IPS-15b (cell line): Measurements from ENCODE around the gene DUSP9.

Experiments used
- H3K27me3 ChIP-seq: one replicate; pipeline ENCODE4 v1.6.1; 2013; ENCODE audit warnings: low read length; ENCODE audit not compliant: control insufficient read depth, insufficient read depth
- H3K36me3 ChIP-seq: one replicate; pipeline ENCODE4 v1.6.1; 2013; ENCODE audit warnings: low read length; ENCODE audit not compliant: control insufficient read depth, insufficient read depth
- H3K4me1 ChIP-seq: one replicate; pipeline ENCODE4 v1.6.1; 2013; ENCODE audit warnings: mild to moderate bottlenecking, low read length; ENCODE audit not compliant: control insufficient read depth, insufficient read depth
- H3K4me3 ChIP-seq: one replicate; pipeline ENCODE4 v1.5.1; 2013; ENCODE audit warnings: low read depth, low read length
- H3K9ac ChIP-seq: one replicate; pipeline ENCODE4 v1.6.1; 2013; ENCODE audit warnings: low read depth, mild to moderate bottlenecking, low read length
- H3K9me3 ChIP-seq: one replicate; pipeline ENCODE4 v1.6.1; 2013; ENCODE audit warnings: mild to moderate bottlenecking, low read length; ENCODE audit not compliant: control insufficient read depth, insufficient read depth

Gene DUSP9

GRCh38 chrX:153624196-153625091 is 22.6 kb upstream of the DUSP9 start:
- H3K4me1 ChIP-seq, result no peaks in the 10 kb centered on the region
- H3K9ac ChIP-seq, result no peak overlapping the region
- no peaks in the 10 kb centered on the region for H3K27me3 ChIP-seq
- no peaks in the 10 kb centered on the region for H3K9me3 ChIP-seq
- no peak overlapping the region for H3K4me3 ChIP-seq
- no peaks in the 10 kb centered on the region for H3K36me3 ChIP-seq

GRCh38 chrX:153625271-153626024 is 21.6 kb upstream of the DUSP9 start:
- Histone ChIP-seq H3K9me3 (no peaks in the 10 kb centered on the region), H3K9ac (no peak overlapping the region), H3K4me3 (no peak overlapping the region), H3K27me3 (no peaks in the 10 kb centered on the region), H3K36me3 (no peaks in the 10 kb centered on the region), H3K4me1 (no peaks in the 10 kb centered on the region)

- Histone ChIP-seq H3K9ac (no peak overlapping the region), H3K9me3 (no peaks in the 10 kb centered on the region), H3K36me3 (no peaks in the 10 kb centered on the region), H3K27me3 (no peaks in the 10 kb centered on the region), H3K4me1 (no peaks in the 10 kb centered on the region), H3K4me3 (no peak overlapping the region)
These were observed 20.9 kb upstream of the DUSP9 start for GRCh38 chrX:153626025-153626633.

GRCh38 chrX:153626863-153627674 is 19.9 kb upstream of the DUSP9 start:
- H3K36me3 ChIP-seq, result no peaks in the 10 kb centered on the region
- H3K4me3 ChIP-seq, result no peak overlapping the region
- H3K4me1 ChIP-seq, result no peaks in the 10 kb centered on the region
- no peaks in the 10 kb centered on the region for H3K27me3 ChIP-seq
- no peak overlapping the region for H3K9ac ChIP-seq
- H3K9me3 ChIP-seq, result no peaks in the 10 kb centered on the region

- Histone ChIP-seq H3K4me1 (no peaks in the 10 kb centered on the region), H3K27me3 (no peaks in the 10 kb centered on the region), H3K9ac (no peak overlapping the region), H3K36me3 (no peaks in the 10 kb centered on the region), H3K4me3 (no peak overlapping the region), H3K9me3 (no peaks in the 10 kb centered on the region)
These were observed 19.3 kb upstream of the DUSP9 start for GRCh38 chrX:153627675-153628111.

GRCh38 chrX:153628129-153628528 is 18.9 kb upstream of the DUSP9 start:
- Histone ChIP-seq H3K4me3 (no peak overlapping the region), H3K9me3 (no peaks in the 10 kb centered on the region), H3K9ac (no peak overlapping the region), H3K27me3 (no peaks in the 10 kb centered on the region), H3K4me1 (no peaks in the 10 kb centered on the region), H3K36me3 (no peaks in the 10 kb centered on the region)

- Histone ChIP-seq H3K4me3 (no peak overlapping the region), H3K36me3 (no peaks in the 10 kb centered on the region), H3K4me1 (no peaks in the 10 kb centered on the region), H3K9me3 (no peaks in the 10 kb centered on the region), H3K9ac (no peak overlapping the region), H3K27me3 (no peaks in the 10 kb centered on the region)
These were observed 18.3 kb upstream of the DUSP9 start for GRCh38 chrX:153628665-153629064.

GRCh38 chrX:153631346-153631745 is 15.7 kb upstream of the DUSP9 start:
- Histone ChIP-seq H3K9me3 (no peaks in the 10 kb centered on the region), H3K4me3 (no peak overlapping the region), H3K36me3 (no peaks in the 10 kb centered on the region), H3K9ac (no peak overlapping the region), H3K27me3 (no peaks in the 10 kb centered on the region), H3K4me1 (no peaks in the 10 kb centered on the region)

- H3K9me3 ChIP-seq, result no peaks in the 10 kb centered on the region
- H3K4me1 ChIP-seq, result no peaks in the 10 kb centered on the region
- H3K36me3 ChIP-seq, result no peaks in the 10 kb centered on the region
- H3K9ac ChIP-seq, result no peak overlapping the region
- H3K27me3 ChIP-seq, result no peaks in the 10 kb centered on the region
- no peak overlapping the region for H3K4me3 ChIP-seq
These were observed 15.0 kb upstream of the DUSP9 start for GRCh38 chrX:153631907-153632594.

GRCh38 chrX:153632595-153632946 is 14.4 kb upstream of the DUSP9 start:
- Histone ChIP-seq H3K9me3 (no peaks in the 10 kb centered on the region), H3K4me1 (no peaks in the 10 kb centered on the region), H3K4me3 (no peak overlapping the region), H3K36me3 (no peaks in the 10 kb centered on the region), H3K27me3 (no peaks in the 10 kb centered on the region), H3K9ac (no peak overlapping the region)

GRCh38 chrX:153633048-153633447 is 14.0 kb upstream of the DUSP9 start:
- H3K27me3 ChIP-seq, result no peaks in the 10 kb centered on the region
- H3K9me3 ChIP-seq, result no peaks in the 10 kb centered on the region
- H3K9ac ChIP-seq, result no peak overlapping the region
- H3K4me1 ChIP-seq, result no peaks in the 10 kb centered on the region
- H3K4me3 ChIP-seq, result no peak overlapping the region
- H3K36me3 ChIP-seq, result no peaks in the 10 kb centered on the region
